Lower leg skin (tissue), 4 donors: ENCODE data around the gene PLCH1. TPM values are rescaled to one million over a fixed set of nuclear protein-coding genes. Genes with fewer than 3 reads are reported as not detected.

Experiments used
- DNase-seq, 2 donors: peaks; one replicate each; pipeline ENCODE4 v3.0.0-alpha.2; 2019; ENCODE audit warnings: low spot score in 2 of 2
- H3K4me3 ChIP-seq: fragments of 200-600 bp; sonication (generic); 2 replicates; pipeline ENCODE4 v1.5.1; 2017; ENCODE audit warnings: mild to moderate bottlenecking, low read depth; ENCODE audit not compliant: poor library complexity, severe bottlenecking
- POLR2A ChIP-seq, 2 donors: fragments of 450-650 bp; IDR thresholded peaks; one replicate each; pipeline ENCODE4 v1.6.1; 2016 to 2017; ENCODE audit warnings: antibody characterized with exemption in 2 of 2, mild to moderate bottlenecking in 1 of 2, moderate library complexity in 1 of 2
- WGBS, 2 donors: methylation state at CpG; one replicate each; pipeline ENCODE4 v1.1.5; 2018; 5-methylcytosine and 5-hydroxymethylcytosine counted together
- intact Hi-C: fragments of 100-400 bp; cut with DNase I; formaldehyde crosslinking; loops from one replicate; pipeline ENCODE4 v1.15.0; 2023; ENCODE audit warnings: low total_unique reads
- total RNA-seq, 4 donors: library from RNA; depleted of rRNA; stranded (reverse); fragments of >200 nt; gene quantifications; one replicate each; pipeline ENCODE4 v1.1.0, GENCODE V29; 2016
- TF ChIP-seq, protein P1 (sequence below), 3 donors: fragments of 450-650 bp; IDR thresholded peaks; one replicate each; pipeline ENCODE4 v1.5.1; 2016; ENCODE audit warnings: antibody characterized with exemption in 3 of 3, mild to moderate bottlenecking in 3 of 3, moderate library complexity in 2 of 3

The PLCH1 gene
- total RNA-seq, 4 donors from 2014 or later, result 0.55 to 1.2 (median 0.79) TPM

DNA sequence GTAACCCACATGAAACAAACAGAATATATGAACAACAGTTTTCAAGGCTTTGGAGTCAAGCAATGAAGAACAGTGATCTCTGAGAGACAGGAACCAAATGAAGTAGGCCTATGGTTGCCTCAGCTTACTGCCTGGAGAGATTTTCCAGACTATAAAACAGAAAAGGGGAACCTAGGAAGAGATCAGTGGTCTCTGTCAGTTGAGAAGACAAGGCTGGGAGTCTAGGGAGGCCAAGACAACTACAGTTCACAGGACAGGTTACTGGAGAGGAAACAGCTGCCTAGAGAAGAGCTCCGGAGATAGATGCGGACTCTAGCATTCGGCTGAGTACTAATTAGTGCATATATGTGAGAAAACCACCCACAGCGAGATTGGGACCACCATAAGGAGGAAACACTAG lies 87.7 kb downstream of the PLCH1 start:
- WGBS, 2 donors, result 87 to 90% methylated on average over 4 of the region's 4 CpGs
- no peak overlapping the region for H3K4me3 ChIP-seq
- intact Hi-C loops, result no loop called here
- TF ChIP-seq, protein P1, sequence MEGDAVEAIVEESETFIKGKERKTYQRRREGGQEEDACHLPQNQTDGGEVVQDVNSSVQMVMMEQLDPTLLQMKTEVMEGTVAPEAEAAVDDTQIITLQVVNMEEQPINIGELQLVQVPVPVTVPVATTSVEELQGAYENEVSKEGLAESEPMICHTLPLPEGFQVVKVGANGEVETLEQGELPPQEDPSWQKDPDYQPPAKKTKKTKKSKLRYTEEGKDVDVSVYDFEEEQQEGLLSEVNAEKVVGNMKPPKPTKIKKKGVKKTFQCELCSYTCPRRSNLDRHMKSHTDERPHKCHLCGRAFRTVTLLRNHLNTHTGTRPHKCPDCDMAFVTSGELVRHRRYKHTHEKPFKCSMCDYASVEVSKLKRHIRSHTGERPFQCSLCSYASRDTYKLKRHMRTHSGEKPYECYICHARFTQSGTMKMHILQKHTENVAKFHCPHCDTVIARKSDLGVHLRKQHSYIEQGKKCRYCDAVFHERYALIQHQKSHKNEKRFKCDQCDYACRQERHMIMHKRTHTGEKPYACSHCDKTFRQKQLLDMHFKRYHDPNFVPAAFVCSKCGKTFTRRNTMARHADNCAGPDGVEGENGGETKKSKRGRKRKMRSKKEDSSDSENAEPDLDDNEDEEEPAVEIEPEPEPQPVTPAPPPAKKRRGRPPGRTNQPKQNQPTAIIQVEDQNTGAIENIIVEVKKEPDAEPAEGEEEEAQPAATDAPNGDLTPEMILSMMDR (IDR thresholded peaks at IDR 0.05), result no peak
- no peak for TF ChIP-seq POLR2A (IDR thresholded peaks at IDR 0.05)
- no peak for DNase-seq

DNA sequence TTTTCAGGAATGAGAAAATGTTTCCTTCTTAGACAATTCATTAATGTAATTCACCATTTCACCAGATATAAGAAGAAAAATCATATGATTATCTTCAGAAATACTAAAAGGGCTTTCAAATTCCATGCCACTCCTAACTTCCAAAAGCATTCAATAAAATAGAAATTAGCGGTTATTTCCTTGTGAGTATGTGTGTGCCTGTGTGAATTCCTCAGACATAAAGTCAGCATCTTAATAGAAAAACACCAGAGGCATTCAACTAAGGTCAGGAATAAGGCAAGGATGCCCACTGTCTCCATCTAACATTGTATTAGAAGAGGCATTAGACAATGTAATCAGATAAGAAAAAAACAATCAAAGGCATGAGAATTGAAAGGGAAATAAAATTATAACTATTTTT lies 88.4 kb downstream of the PLCH1 start:
- no peak overlapping the region for H3K4me3 ChIP-seq
- DNase-seq, result no peak
- TF ChIP-seq, protein P1 (IDR thresholded peaks at IDR 0.05), result no peak
- TF ChIP-seq POLR2A (IDR thresholded peaks at IDR 0.05), result no peak
- WGBS, 2 donors, result 95 to 97% methylated on average over 1 of the region's 1 CpG
- intact Hi-C loops, result no loop called here

DNA sequence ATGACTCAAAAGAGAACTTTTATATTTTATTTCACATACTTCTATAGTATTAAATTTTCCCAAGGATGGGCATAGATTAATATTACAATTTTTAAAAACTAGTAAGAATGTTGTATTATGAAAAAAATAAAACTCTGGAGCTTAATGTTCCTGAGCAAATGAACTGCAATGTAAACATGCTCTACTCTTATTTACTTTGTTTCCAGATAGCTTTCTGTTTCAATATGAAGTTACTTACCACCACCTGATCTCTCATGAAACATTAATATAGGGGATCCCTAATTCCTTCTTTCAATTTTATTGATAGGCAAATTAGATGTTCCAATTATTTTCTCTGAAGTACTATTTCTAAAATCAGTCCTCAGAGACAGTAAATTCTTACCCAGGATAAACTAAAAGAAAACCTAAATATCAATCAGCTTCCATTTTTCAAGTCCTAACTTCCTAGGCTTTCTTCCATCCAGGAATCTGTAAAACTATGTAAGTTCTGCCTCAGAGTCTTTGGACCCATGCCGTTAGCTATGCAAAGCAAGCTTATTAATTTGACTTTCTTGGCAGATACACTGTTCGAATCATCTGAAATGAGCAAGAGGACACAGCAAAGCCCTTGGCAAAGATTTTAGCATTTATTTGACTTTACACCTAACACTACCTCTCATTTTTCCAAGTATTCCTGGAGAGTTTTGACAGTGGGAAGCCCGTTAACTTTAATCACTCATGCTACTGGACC lies 93.2 kb downstream of the PLCH1 start:
- intact Hi-C loops, result no loop called here
- H3K4me3 ChIP-seq, result no peak overlapping the region
- TF ChIP-seq POLR2A (IDR thresholded peaks at IDR 0.05), result no peak
- TF ChIP-seq, protein P1 (IDR thresholded peaks at IDR 0.05), result no peak
- DNase-seq, result no peak
- WGBS, 2 donors, result 40 to 44% methylated on average over 3 of the region's 3 CpGs

DNA sequence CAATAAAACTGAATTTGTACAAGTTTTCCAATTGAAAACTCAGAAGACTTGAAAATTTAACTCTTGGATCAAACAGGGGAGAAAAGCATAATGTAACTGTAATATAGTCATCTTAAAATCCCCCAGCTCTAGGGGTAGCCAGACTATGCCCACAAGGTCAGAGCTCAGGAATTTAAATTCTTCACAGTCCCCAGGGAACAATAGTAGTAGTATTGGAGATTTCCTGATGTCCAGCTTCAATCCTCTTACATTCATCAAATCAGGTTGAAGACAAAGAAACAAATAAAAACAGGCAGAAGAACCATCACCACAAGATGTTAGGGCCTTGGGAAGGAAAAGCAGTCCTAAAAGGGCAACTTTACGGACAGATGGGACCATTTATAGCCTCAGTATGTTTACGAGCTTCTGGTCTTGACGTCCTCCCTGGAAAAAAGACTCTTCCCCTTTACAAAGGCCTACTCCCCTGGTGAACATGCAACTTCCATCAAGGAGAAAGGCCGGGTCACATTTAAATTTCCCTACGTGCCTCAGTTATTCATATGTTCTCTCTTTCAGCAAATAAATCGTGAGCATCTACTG lies 96.8 kb downstream of the PLCH1 start:
- no peak for TF ChIP-seq POLR2A (IDR thresholded peaks at IDR 0.05)
- TF ChIP-seq, protein P1 (IDR thresholded peaks at IDR 0.05), result no peak
- no peak for DNase-seq
- intact Hi-C loops, result no loop called here
- WGBS, 2 donors, result 78 to 80% methylated on average over 6 of the region's 6 CpGs
- H3K4me3 ChIP-seq, result no peak overlapping the region

DNA sequence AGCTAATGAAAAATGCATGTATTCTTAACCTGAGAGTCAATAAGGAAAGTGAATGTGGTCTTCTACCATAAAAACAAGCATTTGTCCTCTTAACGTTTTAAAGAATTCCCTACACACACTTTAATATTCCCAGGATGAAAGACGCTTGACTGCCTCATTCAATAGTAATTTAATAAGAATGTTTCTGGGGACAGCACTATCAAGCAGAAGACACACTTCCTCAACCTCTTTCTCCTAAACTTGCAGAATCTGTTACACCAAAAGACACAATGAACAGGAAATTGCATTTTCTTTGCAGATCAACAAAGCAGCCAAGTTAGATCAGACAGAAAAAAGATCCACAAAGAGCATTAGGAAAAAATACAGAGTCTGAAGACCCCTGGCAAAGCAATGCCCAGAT lies 97.7 kb downstream of the PLCH1 start:
- H3K4me3 ChIP-seq, result no peak overlapping the region
- TF ChIP-seq, protein P1 (IDR thresholded peaks at IDR 0.05), result no peak
- TF ChIP-seq POLR2A (IDR thresholded peaks at IDR 0.05), result no peak
- no peak for DNase-seq
- intact Hi-C loops, result no loop called here
- WGBS, 2 donors, result 51 to 54% methylated on average over 2 of the region's 2 CpGs
